Stimulated activated naive CD8-positive, alpha-beta T cell treated with anti-CD3 and anti-CD28 coated beads, Interleukin-15, Interleukin-2, amounts not matched to agents 100 ng/mL and 50 ng/mL, for 24 hours (primary cell): ENCODE measurements around the gene CTTNBP2.
"Not testable (repeated sequence)": the region's sequence is repeated elsewhere in the genome, so short reads cannot be mapped to it uniquely, and the experiment has no call there.

Source experiments
- H3K27ac Mint-ChIP-seq: one replicate; pipeline ENCODE4 v1.8.0; 2021; ENCODE audit warnings: mild to moderate bottlenecking, mixed read lengths
- H3K27me3 Mint-ChIP-seq: one replicate; pipeline ENCODE4 v1.8.0; 2021; ENCODE audit warnings: mixed read lengths
- H3K36me3 Mint-ChIP-seq: one replicate; pipeline ENCODE4 v1.8.0; 2021; ENCODE audit warnings: low read depth, mixed read lengths
- H3K4me1 Mint-ChIP-seq: one replicate; pipeline ENCODE4 v1.8.0; 2021; ENCODE audit warnings: low read depth, mixed read lengths
- H3K4me3 Mint-ChIP-seq: one replicate; pipeline ENCODE4 v1.8.0; 2021; ENCODE audit warnings: mild to moderate bottlenecking, mixed read lengths
- H3K9me3 Mint-ChIP-seq: one replicate; pipeline ENCODE4 v1.8.0; 2021; ENCODE audit warnings: mixed read lengths

Gene CTTNBP2

DNA sequence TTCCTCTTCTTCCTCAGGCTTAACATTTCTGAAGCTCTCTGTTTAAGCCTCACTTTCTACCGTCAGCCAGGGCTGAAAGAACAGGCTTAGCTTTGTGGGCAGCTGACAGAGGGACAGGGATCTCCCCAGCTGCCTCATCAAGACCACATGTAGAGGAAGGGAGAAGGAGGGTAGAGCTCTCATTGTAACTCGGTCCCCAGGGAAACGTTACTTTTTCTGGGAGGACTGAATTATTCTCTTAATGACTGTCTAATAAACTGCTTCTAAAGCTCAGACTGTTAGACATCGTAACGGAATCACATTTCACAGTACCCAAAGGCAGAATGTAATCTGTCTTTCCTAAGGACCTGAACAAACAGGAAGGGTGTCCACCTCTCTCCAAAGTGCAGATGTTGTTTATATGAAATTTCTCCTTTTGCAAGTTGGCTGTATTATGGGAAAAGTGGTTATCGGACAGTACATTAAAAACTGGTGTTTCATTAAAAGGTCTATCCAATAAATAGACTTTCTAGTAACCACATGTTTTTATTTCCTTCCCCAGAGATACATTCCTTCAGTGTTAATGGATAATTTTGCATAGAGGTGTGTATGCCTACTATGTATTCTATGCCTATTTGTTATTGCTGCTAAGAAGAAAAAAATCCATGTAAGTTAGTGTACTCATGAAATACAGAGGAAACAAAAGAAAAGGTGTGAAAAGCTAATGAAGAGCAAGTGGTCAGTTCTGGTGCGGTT, 144.2 kb downstream of the CTTNBP2 start:
- Mint-ChIP-seq H3K4me1 (no peaks in the 10 kb centered on the region), H3K27ac (no peak overlapping the region), H3K36me3 (no peaks in the 10 kb centered on the region), H3K4me3 (no peak overlapping the region), H3K9me3 (no peaks in the 10 kb centered on the region), H3K27me3 (peaks cover 20% of the 10 kb centered on the region)

DNA sequence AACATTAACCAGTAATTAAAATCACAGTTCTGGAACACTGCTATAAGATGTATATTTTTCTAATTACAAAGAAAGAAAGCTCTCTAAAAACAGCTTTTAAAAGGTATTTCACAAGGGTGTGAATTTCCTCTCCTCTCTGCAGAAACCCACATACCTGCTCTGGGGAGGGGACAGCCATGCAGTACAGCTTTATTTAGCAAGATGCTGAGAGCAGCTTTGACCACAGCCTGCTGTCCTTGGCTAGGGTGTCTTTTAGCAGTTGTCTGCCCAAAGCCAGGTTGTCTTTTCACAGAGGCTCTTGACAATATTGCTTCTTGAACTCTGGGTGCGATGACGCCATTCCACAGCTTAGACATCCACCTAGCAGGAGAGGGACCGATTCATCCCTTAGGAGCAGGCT, 148.3 kb downstream of the CTTNBP2 start:
- Mint-ChIP-seq H3K27ac (no peak overlapping the region), H3K9me3 (no peaks in the 10 kb centered on the region), H3K4me1 (no peaks in the 10 kb centered on the region), H3K36me3 (no peaks in the 10 kb centered on the region), H3K27me3 (peaks cover 11% of the 10 kb centered on the region), H3K4me3 (no peak overlapping the region)

GRCh38 chr7:117719377-117719776, 153.9 kb downstream of the CTTNBP2 start:
- Mint-ChIP-seq H3K4me1 (no peaks in the 10 kb centered on the region), H3K4me3 (no peak overlapping the region), H3K36me3 (no peaks in the 10 kb centered on the region), H3K27ac (no peak overlapping the region), H3K27me3 (peaks cover 6% of the 10 kb centered on the region), H3K9me3 (no peaks in the 10 kb centered on the region)

GRCh38 chr7:117718116-117718835, 155.0 kb downstream of the CTTNBP2 start:
- H3K27me3 Mint-ChIP-seq: peaks cover 11% of the 10 kb centered on the region

DNA sequence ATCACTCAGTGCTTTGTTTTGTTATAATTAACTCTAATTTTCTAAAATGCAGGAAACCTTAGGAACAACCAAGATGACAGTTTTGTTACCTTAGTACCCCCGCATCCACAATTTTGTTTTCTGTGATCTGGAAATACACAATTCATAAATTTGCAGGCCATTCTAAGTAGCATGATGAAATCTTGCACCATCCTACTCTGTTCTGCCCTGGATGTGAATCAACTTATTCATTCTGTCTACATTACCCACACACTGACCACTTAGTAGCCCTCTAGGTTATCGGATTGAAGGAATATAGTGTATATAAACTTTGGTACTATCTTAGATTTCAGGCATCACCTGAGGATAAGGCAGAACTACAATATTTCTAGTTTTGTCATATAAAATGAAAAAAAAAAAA, 155.9 kb downstream of the CTTNBP2 start:
- H3K4me1 Mint-ChIP-seq: no peaks in the 10 kb centered on the region

More at GRCh38 chr7:117718116-117718835, 155.0 kb downstream of the CTTNBP2 start:
- H3K9me3 Mint-ChIP-seq: no peaks in the 10 kb centered on the region
- no peak overlapping the region for H3K4me3 Mint-ChIP-seq
- no peaks in the 10 kb centered on the region for H3K36me3 Mint-ChIP-seq
- H3K4me1 Mint-ChIP-seq: no peaks in the 10 kb centered on the region
- H3K27ac Mint-ChIP-seq: no peak overlapping the region

GRCh38 chr7:117716707-117717299, 156.4 kb downstream of the CTTNBP2 start:
- Mint-ChIP-seq H3K27ac (no peak overlapping the region), H3K4me3 (no peak overlapping the region), H3K27me3 (peaks cover 14% of the 10 kb centered on the region), H3K36me3 (no peaks in the 10 kb centered on the region), H3K9me3 (no peaks in the 10 kb centered on the region), H3K4me1 (no peaks in the 10 kb centered on the region)

More for the DNA sequence above, 155.9 kb downstream of the CTTNBP2 start:
- Mint-ChIP-seq H3K4me3 (no peak overlapping the region), H3K36me3 (no peaks in the 10 kb centered on the region), H3K9me3 (no peaks in the 10 kb centered on the region), H3K27me3 (peaks cover 14% of the 10 kb centered on the region), H3K27ac (no peak overlapping the region)

DNA sequence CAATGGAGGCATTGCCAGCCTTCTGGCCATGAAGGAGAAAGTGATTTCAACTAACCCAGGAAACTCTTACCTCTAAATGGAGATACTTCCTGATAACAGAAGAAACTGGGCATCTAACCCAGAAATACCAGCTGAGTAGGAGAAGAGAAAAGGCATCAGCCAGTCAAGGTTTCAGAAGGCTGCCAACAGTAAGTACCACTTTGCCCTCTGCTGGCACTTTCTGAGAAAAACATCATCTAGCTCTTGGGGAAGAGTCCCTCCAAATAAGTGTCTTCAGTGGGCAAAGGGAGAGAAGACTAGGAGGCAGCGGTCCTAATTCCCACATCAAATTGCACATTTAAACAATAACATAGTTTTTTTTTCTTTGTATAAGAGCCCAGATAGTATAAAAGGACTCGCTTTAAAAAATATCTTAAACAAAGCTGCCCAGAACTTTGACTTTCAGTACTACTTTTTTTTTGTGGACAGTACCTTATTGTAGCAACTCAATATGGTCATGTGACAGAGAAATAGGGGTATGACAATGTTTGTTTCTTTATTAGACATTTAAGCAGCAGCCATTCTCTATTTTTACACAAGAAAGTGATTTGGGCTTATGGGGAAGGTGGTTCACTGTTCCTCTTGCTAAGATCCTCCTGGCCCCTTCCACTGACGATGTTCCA, 157.3 kb downstream of the CTTNBP2 start:
- H3K4me1 Mint-ChIP-seq: no peaks in the 10 kb centered on the region
- H3K36me3 Mint-ChIP-seq: no peaks in the 10 kb centered on the region
- H3K4me3 Mint-ChIP-seq: no peak overlapping the region
- H3K27ac Mint-ChIP-seq: no peak overlapping the region
- H3K27me3 Mint-ChIP-seq: peaks cover 14% of the 10 kb centered on the region
- no peaks in the 10 kb centered on the region for H3K9me3 Mint-ChIP-seq

DNA sequence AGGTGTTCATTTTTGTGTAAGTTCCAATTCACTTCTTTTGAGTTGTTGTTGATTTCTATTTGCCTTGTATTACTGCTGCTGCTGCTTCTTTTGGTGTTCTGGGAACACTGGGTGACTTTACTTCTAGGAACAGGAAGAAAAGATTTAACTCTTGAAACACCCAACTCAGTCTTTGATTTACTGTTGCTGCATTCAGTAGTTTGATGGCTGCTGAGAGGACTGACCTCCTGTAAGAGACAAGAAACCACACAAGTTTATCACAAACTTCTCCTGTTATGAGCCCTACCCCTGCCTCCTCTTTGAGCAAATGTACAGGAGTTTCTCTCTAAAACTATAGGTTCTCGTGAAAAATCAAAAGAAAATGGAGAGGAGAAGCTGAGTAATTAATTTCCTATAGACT, 161.7 kb downstream of the CTTNBP2 start:
- H3K4me1 Mint-ChIP-seq: no peaks in the 10 kb centered on the region
- no peak overlapping the region for H3K27ac Mint-ChIP-seq
- peaks cover 8% of the 10 kb centered on the region for H3K27me3 Mint-ChIP-seq
- no peaks in the 10 kb centered on the region for H3K9me3 Mint-ChIP-seq
- no peaks in the 10 kb centered on the region for H3K36me3 Mint-ChIP-seq
- no peak overlapping the region for H3K4me3 Mint-ChIP-seq

DNA sequence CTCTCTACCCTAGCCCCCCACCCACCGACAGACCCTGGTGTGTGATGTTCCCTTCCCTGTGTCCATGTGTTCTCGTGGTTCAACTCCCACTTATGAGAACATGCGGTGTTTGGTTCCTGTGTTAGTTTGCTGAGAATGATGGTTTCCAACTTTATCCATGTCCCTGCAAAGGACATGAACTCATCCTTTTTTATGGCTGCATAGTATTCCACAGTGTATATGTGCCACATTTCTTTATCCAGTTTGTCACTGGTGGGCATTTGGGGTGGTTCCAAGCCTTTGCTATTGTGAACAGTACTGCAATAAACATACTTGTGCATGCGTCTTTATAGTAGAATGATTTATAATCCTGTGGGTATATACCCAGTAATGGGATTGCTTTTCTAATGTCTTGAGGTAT, 165.1 kb downstream of the CTTNBP2 start:
- H3K9me3 Mint-ChIP-seq, H3K27ac Mint-ChIP-seq, H3K27me3 Mint-ChIP-seq, H3K4me1 Mint-ChIP-seq, H3K4me3 Mint-ChIP-seq, H3K36me3 Mint-ChIP-seq: not testable (repeated sequence)

DNA sequence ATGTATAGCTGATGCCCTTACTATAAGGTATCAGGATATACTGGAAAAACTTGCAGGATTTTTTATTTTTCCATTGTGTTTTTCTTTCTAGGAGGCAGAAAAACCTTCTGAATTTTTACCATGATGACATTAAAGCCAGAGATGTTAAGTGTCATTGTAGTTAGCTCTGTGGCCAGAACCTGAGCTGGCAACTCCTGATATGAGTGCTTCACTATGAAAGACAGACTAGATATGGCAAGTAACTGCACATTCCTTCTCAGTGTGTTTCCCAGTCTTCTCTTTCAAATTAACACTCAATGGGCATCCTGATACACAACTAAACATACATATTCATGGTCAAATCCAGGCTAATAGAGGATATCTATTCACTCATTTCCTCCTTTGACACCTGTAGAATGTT, 166.2 kb downstream of the CTTNBP2 start:
- no peaks in the 10 kb centered on the region for H3K36me3 Mint-ChIP-seq
- no peaks in the 10 kb centered on the region for H3K27me3 Mint-ChIP-seq
- no peaks in the 10 kb centered on the region for H3K9me3 Mint-ChIP-seq
- no peaks in the 10 kb centered on the region for H3K4me1 Mint-ChIP-seq
- H3K27ac Mint-ChIP-seq: no peak overlapping the region
- no peak overlapping the region for H3K4me3 Mint-ChIP-seq

- Mint-ChIP-seq H3K27ac (no peak overlapping the region), H3K36me3 (no peaks in the 10 kb centered on the region), H3K4me3 (no peak overlapping the region), H3K4me1 (no peaks in the 10 kb centered on the region), H3K9me3 (no peaks in the 10 kb centered on the region), H3K27me3 (no peaks in the 10 kb centered on the region)
Observed at GRCh38 chr7:117706210-117706609, 167.0 kb downstream of the CTTNBP2 start.

DNA sequence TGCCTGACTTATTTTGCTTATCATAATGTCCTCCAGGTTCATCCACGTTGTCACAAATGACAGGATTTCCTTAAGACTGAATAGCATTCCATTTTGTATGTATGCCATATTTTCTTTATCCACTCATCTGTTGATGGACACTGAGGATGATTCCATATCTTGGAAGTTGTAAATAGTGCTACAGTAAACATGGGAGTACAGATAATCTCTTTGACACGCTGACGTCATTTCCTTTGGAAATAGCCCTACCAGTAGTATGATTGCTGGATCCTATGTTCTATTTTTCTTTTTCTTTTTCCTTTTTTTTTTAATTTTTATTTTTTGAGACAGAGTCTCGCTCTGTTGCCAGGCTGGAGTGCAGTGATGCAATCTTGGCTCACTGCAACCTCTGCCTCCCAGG, 167.6 kb downstream of the CTTNBP2 start:
- H3K4me3 Mint-ChIP-seq: no peak overlapping the region
- no peaks in the 10 kb centered on the region for H3K9me3 Mint-ChIP-seq
- no peaks in the 10 kb centered on the region for H3K36me3 Mint-ChIP-seq
- H3K27ac Mint-ChIP-seq: no peak overlapping the region
- H3K4me1 Mint-ChIP-seq: no peaks in the 10 kb centered on the region
- no peaks in the 10 kb centered on the region for H3K27me3 Mint-ChIP-seq

DNA sequence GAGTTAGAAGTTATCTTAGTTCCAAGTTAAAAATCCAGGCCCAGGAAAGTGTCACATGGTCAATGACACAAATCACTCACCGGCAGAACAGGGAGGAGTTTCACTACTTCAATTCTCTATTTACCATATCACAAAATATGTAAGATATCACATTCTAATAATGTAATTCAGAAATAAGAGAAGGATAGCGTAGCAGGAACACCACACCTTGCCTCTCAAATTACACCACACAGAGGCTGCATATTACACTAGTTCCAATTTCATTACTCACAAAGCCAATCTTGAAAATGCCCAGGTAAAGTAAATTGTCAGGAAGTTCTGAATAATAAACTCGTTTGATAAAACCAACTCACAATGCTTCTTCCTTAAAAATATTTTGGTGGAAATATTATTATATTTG, 169.2 kb downstream of the CTTNBP2 start:
- Mint-ChIP-seq H3K27ac (no peak overlapping the region), H3K27me3 (no peaks in the 10 kb centered on the region), H3K9me3 (no peaks in the 10 kb centered on the region), H3K36me3 (no peaks in the 10 kb centered on the region), H3K4me1 (no peaks in the 10 kb centered on the region), H3K4me3 (no peak overlapping the region)

GRCh38 chr7:117698018-117698417, 175.2 kb downstream of the CTTNBP2 start:
- peaks cover 5% of the 10 kb centered on the region for H3K9me3 Mint-ChIP-seq
- no peaks in the 10 kb centered on the region for H3K27me3 Mint-ChIP-seq
- H3K4me3 Mint-ChIP-seq: no peak overlapping the region
- no peaks in the 10 kb centered on the region for H3K36me3 Mint-ChIP-seq
- no peaks in the 10 kb centered on the region for H3K4me1 Mint-ChIP-seq
- H3K27ac Mint-ChIP-seq: no peak overlapping the region

DNA sequence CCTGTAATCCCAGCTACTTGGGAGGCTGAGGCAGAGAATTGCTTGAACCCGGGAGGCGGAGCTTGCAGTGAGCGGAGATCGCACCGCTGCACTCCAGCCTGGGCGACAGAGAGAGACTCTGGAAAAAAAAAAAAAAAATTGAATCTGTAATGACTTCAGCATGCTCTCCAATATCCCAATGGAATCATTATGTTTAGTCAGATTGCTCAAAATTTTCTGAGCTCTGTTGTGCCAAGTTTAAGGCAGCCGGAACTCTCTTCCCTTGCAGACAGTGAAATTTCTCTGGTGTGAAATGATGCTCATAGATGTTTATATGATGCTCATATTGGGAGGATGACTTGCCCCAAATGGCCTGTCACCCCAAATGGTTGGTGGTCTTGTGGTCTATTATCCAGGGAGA, 180.9 kb downstream of the CTTNBP2 start:
- no peak overlapping the region for H3K4me3 Mint-ChIP-seq
- peaks cover 5% of the 10 kb centered on the region for H3K9me3 Mint-ChIP-seq
- no peak overlapping the region for H3K27ac Mint-ChIP-seq
- H3K4me1 Mint-ChIP-seq: no peaks in the 10 kb centered on the region
- no peaks in the 10 kb centered on the region for H3K36me3 Mint-ChIP-seq
- no peaks in the 10 kb centered on the region for H3K27me3 Mint-ChIP-seq
